Body of pancreas (tissue), 4 donors: ENCODE measurements around the gene NME4.

Source experiments
- CTCF ChIP-seq, 7 experiments: fragments of 450-650 bp in 4 of 7; fragments of 200-600 bp in 3 of 7; sonication (generic) in 3 of 7; IDR thresholded peaks; one replicate each; pipeline ENCODE4 v1.5.1; 2016 to 2019; ENCODE audit warnings: antibody characterized with exemption in 7 of 7
- POLR2A ChIP-seq, 3 donors: fragments of 450-650 bp; IDR thresholded peaks; one replicate each; pipeline ENCODE4 v1.6.1; 2016; ENCODE audit warnings: antibody characterized with exemption in 3 of 3, mild to moderate bottlenecking in 2 of 3

- TF ChIP-seq CTCF (IDR thresholded peaks at IDR 0.05), result no peak
- no peak for TF ChIP-seq POLR2A (IDR thresholded peaks at IDR 0.05)
Observed at GRCh38 chr16:397135-397661, at the start of gene NME4.
